ENCODE results near the gene IL10.

The IL10 gene

DNA sequence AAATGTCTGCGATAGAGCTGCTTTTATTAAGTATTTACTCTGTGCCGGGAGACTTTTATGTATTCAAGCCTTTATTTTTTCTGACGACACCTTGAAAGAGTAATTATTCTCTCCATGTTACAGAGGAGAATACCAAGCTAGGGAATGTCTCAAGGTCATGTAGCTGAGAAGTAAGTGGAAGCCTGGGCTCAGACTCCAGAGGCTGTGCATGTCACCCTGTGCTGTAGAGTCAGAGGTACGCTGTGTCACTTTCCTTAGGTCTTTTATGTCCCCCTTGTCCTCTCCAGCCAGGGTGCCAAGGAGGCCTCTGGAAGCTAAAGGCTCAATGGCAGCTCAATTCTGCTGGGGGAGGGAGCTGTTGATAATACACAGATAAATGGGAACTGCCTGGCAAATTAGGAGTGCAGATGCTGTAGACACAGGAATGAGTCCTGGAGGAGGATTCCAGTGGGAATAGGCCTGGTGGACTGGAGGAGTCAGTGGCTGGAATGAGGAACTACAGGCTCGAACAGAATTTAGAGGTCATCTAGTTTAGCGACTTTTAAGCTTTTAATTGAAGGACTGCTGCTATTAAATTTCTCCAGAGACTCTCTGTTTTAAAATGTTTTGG is 11.0 kb downstream of the IL10 start:
- TF ChIP-seq ZC3H10 (CRISPR knock-in tag; IDR thresholded peaks at IDR 0.05) (no peak), ARNTL (CRISPR knock-in tag; IDR thresholded peaks at IDR 0.05; ENCODE audit: borderline replicate concordance, low read depth) (no peak), TCF4 (CRISPR knock-in tag; IDR thresholded peaks at IDR 0.05; ENCODE audit: borderline replicate concordance) (peak; percentile 49; the same call in 1 of the 2 replicates), ZNF8 (CRISPR knock-in tag; IDR thresholded peaks at IDR 0.05) (no peak), GLIS3 (CRISPR knock-in tag; IDR thresholded peaks at IDR 0.05) (no peak), POU6F1 (CRISPR knock-in tag; IDR thresholded peaks at IDR 0.05; ENCODE audit: borderline replicate concordance, low read depth) (no peak), ISL1 (CRISPR knock-in tag; IDR thresholded peaks at IDR 0.05) (peak; percentile 47; the same call in 1 of the 2 replicates), BACH2 (CRISPR knock-in tag; IDR thresholded peaks at IDR 0.05; ENCODE audit: borderline replicate concordance) (no peak)
- TF ChIP-seq, protein P1, sequence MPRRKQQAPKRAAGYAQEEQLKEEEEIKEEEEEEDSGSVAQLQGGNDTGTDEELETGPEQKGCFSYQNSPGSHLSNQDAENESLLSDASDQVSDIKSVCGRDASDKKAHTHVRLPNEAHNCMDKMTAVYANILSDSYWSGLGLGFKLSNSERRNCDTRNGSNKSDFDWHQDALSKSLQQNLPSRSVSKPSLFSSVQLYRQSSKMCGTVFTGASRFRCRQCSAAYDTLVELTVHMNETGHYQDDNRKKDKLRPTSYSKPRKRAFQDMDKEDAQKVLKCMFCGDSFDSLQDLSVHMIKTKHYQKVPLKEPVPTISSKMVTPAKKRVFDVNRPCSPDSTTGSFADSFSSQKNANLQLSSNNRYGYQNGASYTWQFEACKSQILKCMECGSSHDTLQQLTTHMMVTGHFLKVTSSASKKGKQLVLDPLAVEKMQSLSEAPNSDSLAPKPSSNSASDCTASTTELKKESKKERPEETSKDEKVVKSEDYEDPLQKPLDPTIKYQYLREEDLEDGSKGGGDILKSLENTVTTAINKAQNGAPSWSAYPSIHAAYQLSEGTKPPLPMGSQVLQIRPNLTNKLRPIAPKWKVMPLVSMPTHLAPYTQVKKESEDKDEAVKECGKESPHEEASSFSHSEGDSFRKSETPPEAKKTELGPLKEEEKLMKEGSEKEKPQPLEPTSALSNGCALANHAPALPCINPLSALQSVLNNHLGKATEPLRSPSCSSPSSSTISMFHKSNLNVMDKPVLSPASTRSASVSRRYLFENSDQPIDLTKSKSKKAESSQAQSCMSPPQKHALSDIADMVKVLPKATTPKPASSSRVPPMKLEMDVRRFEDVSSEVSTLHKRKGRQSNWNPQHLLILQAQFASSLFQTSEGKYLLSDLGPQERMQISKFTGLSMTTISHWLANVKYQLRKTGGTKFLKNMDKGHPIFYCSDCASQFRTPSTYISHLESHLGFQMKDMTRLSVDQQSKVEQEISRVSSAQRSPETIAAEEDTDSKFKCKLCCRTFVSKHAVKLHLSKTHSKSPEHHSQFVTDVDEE (CRISPR knock-in tag; IDR thresholded peaks at IDR 0.05) = peak; percentile 52; the same call in 1 of the 2 replicates
- peak; percentile 81 for ATAC-seq

- TF ChIP-seq CSRNP3 (CRISPR knock-in tag; IDR thresholded peaks at IDR 0.05) = peak; percentile 77
- TF ChIP-seq, protein P1 (CRISPR knock-in tag; IDR thresholded peaks at IDR 0.05) = peak; percentile 63; the same call in 1 of the 2 replicates
- peak; percentile 46; the same call in 1 of the 2 replicates for TF ChIP-seq TCF4 (CRISPR knock-in tag; IDR thresholded peaks at IDR 0.05; ENCODE audit: borderline replicate concordance)
- TF ChIP-seq RARB (CRISPR knock-in tag; IDR thresholded peaks at IDR 0.05) = no peak
- no peak for TF ChIP-seq GLIS3 (CRISPR knock-in tag; IDR thresholded peaks at IDR 0.05)
- TF ChIP-seq ZFP3 (CRISPR knock-in tag; IDR thresholded peaks at IDR 0.05) = no peak
- TF ChIP-seq PPARA (CRISPR knock-in tag; IDR thresholded peaks at IDR 0.05; ENCODE audit: borderline replicate concordance) = no peak
- no peak; the same call in 1 of the 2 replicates for TF ChIP-seq SNAI2 (CRISPR knock-in tag; IDR thresholded peaks at IDR 0.05)
- TF ChIP-seq ZNF8 (CRISPR knock-in tag; IDR thresholded peaks at IDR 0.05) = no peak
- TF ChIP-seq ARNTL (CRISPR knock-in tag; IDR thresholded peaks at IDR 0.05; ENCODE audit: borderline replicate concordance, low read depth) = no peak
- TF ChIP-seq OSR1 (CRISPR knock-in tag; IDR thresholded peaks at IDR 0.05) = no peak
- no peak for TF ChIP-seq POU6F1 (CRISPR knock-in tag; IDR thresholded peaks at IDR 0.05; ENCODE audit: borderline replicate concordance, low read depth)
- TF ChIP-seq CSDC2 (CRISPR knock-in tag; IDR thresholded peaks at IDR 0.05) = no peak
- TF ChIP-seq, protein P2, sequence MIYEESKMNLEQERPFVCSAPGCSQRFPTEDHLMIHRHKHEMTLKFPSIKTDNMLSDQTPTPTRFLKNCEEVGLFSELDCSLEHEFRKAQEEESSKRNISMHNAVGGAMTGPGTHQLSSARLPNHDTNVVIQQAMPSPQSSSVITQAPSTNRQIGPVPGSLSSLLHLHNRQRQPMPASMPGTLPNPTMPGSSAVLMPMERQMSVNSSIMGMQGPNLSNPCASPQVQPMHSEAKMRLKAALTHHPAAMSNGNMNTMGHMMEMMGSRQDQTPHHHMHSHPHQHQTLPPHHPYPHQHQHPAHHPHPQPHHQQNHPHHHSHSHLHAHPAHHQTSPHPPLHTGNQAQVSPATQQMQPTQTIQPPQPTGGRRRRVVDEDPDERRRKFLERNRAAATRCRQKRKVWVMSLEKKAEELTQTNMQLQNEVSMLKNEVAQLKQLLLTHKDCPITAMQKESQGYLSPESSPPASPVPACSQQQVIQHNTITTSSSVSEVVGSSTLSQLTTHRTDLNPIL (CRISPR knock-in tag; IDR thresholded peaks at IDR 0.05; ENCODE audit: low read depth) = peak; percentile 75; the same call in 1 of the 2 replicates
- TF ChIP-seq ZFP30 (CRISPR knock-in tag; IDR thresholded peaks at IDR 0.05) = no peak
- TF ChIP-seq, protein P3, sequence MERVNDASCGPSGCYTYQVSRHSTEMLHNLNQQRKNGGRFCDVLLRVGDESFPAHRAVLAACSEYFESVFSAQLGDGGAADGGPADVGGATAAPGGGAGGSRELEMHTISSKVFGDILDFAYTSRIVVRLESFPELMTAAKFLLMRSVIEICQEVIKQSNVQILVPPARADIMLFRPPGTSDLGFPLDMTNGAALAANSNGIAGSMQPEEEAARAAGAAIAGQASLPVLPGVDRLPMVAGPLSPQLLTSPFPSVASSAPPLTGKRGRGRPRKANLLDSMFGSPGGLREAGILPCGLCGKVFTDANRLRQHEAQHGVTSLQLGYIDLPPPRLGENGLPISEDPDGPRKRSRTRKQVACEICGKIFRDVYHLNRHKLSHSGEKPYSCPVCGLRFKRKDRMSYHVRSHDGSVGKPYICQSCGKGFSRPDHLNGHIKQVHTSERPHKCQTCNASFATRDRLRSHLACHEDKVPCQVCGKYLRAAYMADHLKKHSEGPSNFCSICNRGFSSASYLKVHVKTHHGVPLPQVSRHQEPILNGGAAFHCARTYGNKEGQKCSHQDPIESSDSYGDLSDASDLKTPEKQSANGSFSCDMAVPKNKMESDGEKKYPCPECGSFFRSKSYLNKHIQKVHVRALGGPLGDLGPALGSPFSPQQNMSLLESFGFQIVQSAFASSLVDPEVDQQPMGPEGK (CRISPR knock-in tag; IDR thresholded peaks at IDR 0.05; ENCODE audit: borderline replicate concordance) = no peak
- no peak for TF ChIP-seq ZC3H10 (CRISPR knock-in tag; IDR thresholded peaks at IDR 0.05)
- no peak for TF ChIP-seq BACH2 (CRISPR knock-in tag; IDR thresholded peaks at IDR 0.05; ENCODE audit: borderline replicate concordance)
- peak; percentile 99 for TF ChIP-seq ISL1 (CRISPR knock-in tag; IDR thresholded peaks at IDR 0.05)
- TF ChIP-seq TOX (CRISPR knock-in tag; IDR thresholded peaks at IDR 0.05; ENCODE audit: borderline replicate concordance) = no peak
- peak; percentile 84; the same call in 1 of the 2 replicates for TF ChIP-seq ESRRG (CRISPR knock-in tag; IDR thresholded peaks at IDR 0.05)
- TF ChIP-seq ZNF70 (CRISPR knock-in tag; IDR thresholded peaks at IDR 0.05) = no peak
- 0 out of 2 replicates have a peak, but pooled peaks have one; percentile 17 for TF ChIP-seq ZNF565 (CRISPR knock-in tag; conservative IDR thresholded peaks at IDR 0.05; ENCODE audit: low read depth)
- peak; percentile 46; the same call in 2 of the 3 replicates for ATAC-seq
Observed at GRCh38 chr1:206760590-206760989, 11.7 kb downstream of the IL10 start.
